T-helper 2 cell treated with Interferon-gamma antibody and Interleukin-4, amounts not matched to agents 5 μg/mL and 100 μg/mL, for 36 hours (primary cell): Measurements from ENCODE around the gene KCND3.

ENCODE experiments used
- DNase-seq: peaks from one replicate; pipeline ENCODE4 v3.0.0; 2021; ENCODE audit warnings: low spot score
- H3K27ac Mint-ChIP-seq: one replicate; pipeline ENCODE4 v1.8.0; 2021; ENCODE audit warnings: mild to moderate bottlenecking, mixed read lengths
- H3K27me3 Mint-ChIP-seq: one replicate; pipeline ENCODE4 v1.8.0; 2021; ENCODE audit warnings: low read depth, mixed read lengths
- H3K36me3 Mint-ChIP-seq: one replicate; pipeline ENCODE4 v1.8.0; 2021; ENCODE audit warnings: low read depth, mixed read lengths
- H3K4me1 Mint-ChIP-seq: one replicate; pipeline ENCODE4 v1.8.0; 2021; ENCODE audit warnings: low read depth, mixed read lengths
- H3K4me3 Mint-ChIP-seq: one replicate; pipeline ENCODE4 v1.8.0; 2022; ENCODE audit warnings: mild to moderate bottlenecking, moderate library complexity, mixed read lengths
- H3K9me3 Mint-ChIP-seq: one replicate; pipeline ENCODE4 v1.8.0; 2021; ENCODE audit warnings: mixed read lengths

Gene KCND3

GRCh38 chr1:111837393-111837792, 152.1 kb downstream of the KCND3 start:
- Mint-ChIP-seq H3K36me3 (no peaks in the 10 kb centered on the region), H3K27ac (no peak overlapping the region), H3K9me3 (no peaks in the 10 kb centered on the region), H3K4me3 (no peak overlapping the region), H3K4me1 (no peaks in the 10 kb centered on the region), H3K27me3 (no peaks in the 10 kb centered on the region)
- DNase-seq, result no peak

GRCh38 chr1:111836111-111836510, 153.4 kb downstream of the KCND3 start:
- Mint-ChIP-seq H3K27ac (no peak overlapping the region), H3K4me1 (no peaks in the 10 kb centered on the region), H3K27me3 (peaks cover 1% of the 10 kb centered on the region), H3K9me3 (no peaks in the 10 kb centered on the region), H3K4me3 (no peak overlapping the region), H3K36me3 (no peaks in the 10 kb centered on the region)
- no peak for DNase-seq

GRCh38 chr1:111835514-111835913, 154.0 kb downstream of the KCND3 start:
- Mint-ChIP-seq H3K9me3 (no peaks in the 10 kb centered on the region), H3K27me3 (peaks cover 2% of the 10 kb centered on the region), H3K4me1 (no peaks in the 10 kb centered on the region), H3K4me3 (no peak overlapping the region), H3K27ac (no peak overlapping the region), H3K36me3 (no peaks in the 10 kb centered on the region)
- DNase-seq, result no peak

GRCh38 chr1:111834956-111835355, 154.5 kb downstream of the KCND3 start:
- Mint-ChIP-seq H3K4me3 (no peak overlapping the region), H3K4me1 (no peaks in the 10 kb centered on the region), H3K36me3 (no peaks in the 10 kb centered on the region), H3K27ac (no peak overlapping the region), H3K27me3 (peaks cover 2% of the 10 kb centered on the region), H3K9me3 (no peaks in the 10 kb centered on the region)
- no peak for DNase-seq

- no peak for DNase-seq
- H3K4me3 Mint-ChIP-seq, result no peak overlapping the region
- H3K4me1 Mint-ChIP-seq, result no peaks in the 10 kb centered on the region
- H3K9me3 Mint-ChIP-seq, result no peaks in the 10 kb centered on the region
- H3K36me3 Mint-ChIP-seq, result no peaks in the 10 kb centered on the region
- no peak overlapping the region for H3K27ac Mint-ChIP-seq
- H3K27me3 Mint-ChIP-seq, result peaks cover 2% of the 10 kb centered on the region
These were observed 156.1 kb downstream of the KCND3 start for GRCh38 chr1:111833334-111833733.

- peaks cover 2% of the 10 kb centered on the region for H3K27me3 Mint-ChIP-seq
- no peaks in the 10 kb centered on the region for H3K9me3 Mint-ChIP-seq
- no peaks in the 10 kb centered on the region for H3K4me1 Mint-ChIP-seq
- no peaks in the 10 kb centered on the region for H3K36me3 Mint-ChIP-seq
- H3K27ac Mint-ChIP-seq, result no peak overlapping the region
- H3K4me3 Mint-ChIP-seq, result no peak overlapping the region
- DNase-seq, result no peak
These were observed 156.8 kb downstream of the KCND3 start for GRCh38 chr1:111832521-111833155.

GRCh38 chr1:111831153-111831552, 158.3 kb downstream of the KCND3 start:
- no peak overlapping the region for H3K27ac Mint-ChIP-seq

GRCh38 chr1:111827946-111828345, 161.5 kb downstream of the KCND3 start:
- Mint-ChIP-seq H3K36me3 (no peaks in the 10 kb centered on the region), H3K4me1 (no peaks in the 10 kb centered on the region), H3K4me3 (no peak overlapping the region), H3K27me3 (peaks cover 11% of the 10 kb centered on the region), H3K27ac (no peak overlapping the region), H3K9me3 (no peaks in the 10 kb centered on the region)
- no peak for DNase-seq

More at GRCh38 chr1:111831153-111831552, 158.3 kb downstream of the KCND3 start:
- no peaks in the 10 kb centered on the region for H3K4me1 Mint-ChIP-seq
- H3K4me3 Mint-ChIP-seq, result no peak overlapping the region
- H3K36me3 Mint-ChIP-seq, result no peaks in the 10 kb centered on the region
- no peak for DNase-seq
- H3K9me3 Mint-ChIP-seq, result no peaks in the 10 kb centered on the region
- H3K27me3 Mint-ChIP-seq, result peaks cover 2% of the 10 kb centered on the region

GRCh38 chr1:111826278-111826677, 163.2 kb downstream of the KCND3 start:
- Mint-ChIP-seq H3K27me3 (peaks cover 13% of the 10 kb centered on the region), H3K36me3 (no peaks in the 10 kb centered on the region), H3K4me3 (no peak overlapping the region), H3K9me3 (no peaks in the 10 kb centered on the region), H3K4me1 (no peaks in the 10 kb centered on the region), H3K27ac (no peak overlapping the region)
- no peak for DNase-seq

- no peaks in the 10 kb centered on the region for H3K9me3 Mint-ChIP-seq
- no peak overlapping the region for H3K4me3 Mint-ChIP-seq
- no peaks in the 10 kb centered on the region for H3K4me1 Mint-ChIP-seq
- no peak for DNase-seq
- H3K27ac Mint-ChIP-seq, result no peak overlapping the region
- H3K27me3 Mint-ChIP-seq, result peaks cover 11% of the 10 kb centered on the region
- no peaks in the 10 kb centered on the region for H3K36me3 Mint-ChIP-seq
These were observed 164.3 kb downstream of the KCND3 start for GRCh38 chr1:111825217-111825616.

GRCh38 chr1:111822138-111822537, 167.3 kb downstream of the KCND3 start:
- Mint-ChIP-seq H3K27me3 (peaks cover 15% of the 10 kb centered on the region), H3K27ac (no peak overlapping the region), H3K9me3 (no peaks in the 10 kb centered on the region), H3K4me3 (no peak overlapping the region), H3K36me3 (no peaks in the 10 kb centered on the region), H3K4me1 (no peaks in the 10 kb centered on the region)
- no peak for DNase-seq

GRCh38 chr1:111821121-111821745, 168.2 kb downstream of the KCND3 start:
- Mint-ChIP-seq H3K4me1 (no peaks in the 10 kb centered on the region), H3K27ac (no peak overlapping the region), H3K27me3 (peaks cover 15% of the 10 kb centered on the region), H3K36me3 (no peaks in the 10 kb centered on the region), H3K4me3 (no peak overlapping the region), H3K9me3 (no peaks in the 10 kb centered on the region)
- no peak for DNase-seq

- H3K4me1 Mint-ChIP-seq, result no peaks in the 10 kb centered on the region
- DNase-seq, result no peak
- H3K9me3 Mint-ChIP-seq, result no peaks in the 10 kb centered on the region
- H3K36me3 Mint-ChIP-seq, result no peaks in the 10 kb centered on the region
- peaks cover 14% of the 10 kb centered on the region for H3K27me3 Mint-ChIP-seq
- H3K27ac Mint-ChIP-seq, result no peak overlapping the region
- no peak overlapping the region for H3K4me3 Mint-ChIP-seq
These were observed 169.8 kb downstream of the KCND3 start for GRCh38 chr1:111819566-111820263.

- Mint-ChIP-seq H3K36me3 (no peaks in the 10 kb centered on the region), H3K4me1 (no peaks in the 10 kb centered on the region)
These were observed 170.9 kb downstream of the KCND3 start for GRCh38 chr1:111818546-111818945.

More at GRCh38 chr1:111818546-111818945, 170.9 kb downstream of the KCND3 start:
- H3K27me3 Mint-ChIP-seq, result peaks cover 8% of the 10 kb centered on the region
- H3K4me3 Mint-ChIP-seq, result no peak overlapping the region
- H3K9me3 Mint-ChIP-seq, result no peaks in the 10 kb centered on the region
- no peak overlapping the region for H3K27ac Mint-ChIP-seq
- DNase-seq, result no peak
